Measurements from ENCODE around the gene HS3ST5. TPM values are rescaled to one million over a fixed set of nuclear protein-coding genes. Genes with fewer than 3 reads are reported as not detected.
"Not testable (repeated sequence)": the region's sequence is repeated elsewhere in the genome, so short reads cannot be mapped to it uniquely, and the experiment has no call there.

Gene HS3ST5
- total RNA-seq, 1 experiment from 2014 or later, result not detected

DNA sequence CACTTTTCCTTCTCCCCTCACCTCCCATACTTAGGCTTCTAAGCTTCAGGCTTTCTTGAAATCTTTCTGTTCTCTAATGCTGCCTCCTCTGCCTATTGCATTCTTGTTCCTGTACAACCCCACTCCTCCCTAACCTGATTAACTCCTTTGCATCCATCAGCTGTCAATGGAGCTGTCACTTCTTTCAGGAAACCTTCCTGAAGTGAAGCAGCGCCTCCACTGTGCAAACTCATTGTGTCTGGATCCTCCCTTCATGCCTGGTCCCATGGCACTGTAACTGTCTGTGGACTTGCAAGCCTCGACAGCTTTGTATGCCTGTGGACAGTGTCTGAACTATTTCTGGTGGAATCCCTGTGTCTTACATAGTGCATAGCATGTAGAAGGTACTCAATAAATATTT lies 185.0 kb downstream of the HS3ST5 start:
- DNase-seq (ENCODE audit: low spot score), result no peak

DNA sequence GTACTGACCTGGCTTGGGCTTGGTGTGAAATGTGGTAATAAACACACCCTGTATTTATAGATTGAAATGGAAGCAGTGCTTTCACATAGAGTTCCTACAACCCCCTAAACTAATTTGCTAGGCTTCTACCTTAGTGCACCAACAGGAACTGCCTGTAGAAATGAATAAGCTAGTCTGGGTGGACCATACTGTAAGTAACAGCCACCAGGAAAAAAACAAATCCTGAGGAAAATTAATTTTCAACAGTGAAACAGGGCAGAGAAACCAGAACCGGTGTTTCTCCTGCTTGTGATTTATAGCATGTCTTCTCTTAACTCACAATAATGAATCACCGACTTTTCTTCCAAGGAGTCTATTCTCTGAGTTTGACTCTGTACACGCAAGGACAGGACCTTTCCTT lies 187.1 kb downstream of the HS3ST5 start:
- DNase-seq (ENCODE audit: low spot score), result no peak

DNA sequence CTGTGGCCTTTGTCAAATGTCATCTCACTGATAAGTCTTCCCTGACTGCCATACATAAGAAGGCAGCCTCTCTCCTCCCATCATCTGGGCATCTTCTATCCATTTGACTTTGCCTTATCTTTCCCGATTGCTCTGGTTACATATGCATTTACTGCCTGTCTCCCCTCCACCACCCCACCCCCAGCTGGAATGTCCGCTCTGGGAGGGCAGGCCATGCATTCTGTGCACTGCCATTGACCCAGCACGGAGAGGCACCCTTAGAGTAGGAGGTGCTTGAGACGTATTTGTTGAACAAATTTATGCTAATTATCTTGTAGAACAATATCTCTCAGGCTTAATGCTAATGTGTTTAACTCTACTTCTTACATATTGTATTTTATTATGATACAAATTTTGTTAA lies 188.0 kb downstream of the HS3ST5 start:
- no peak for DNase-seq (ENCODE audit: low spot score)

DNA sequence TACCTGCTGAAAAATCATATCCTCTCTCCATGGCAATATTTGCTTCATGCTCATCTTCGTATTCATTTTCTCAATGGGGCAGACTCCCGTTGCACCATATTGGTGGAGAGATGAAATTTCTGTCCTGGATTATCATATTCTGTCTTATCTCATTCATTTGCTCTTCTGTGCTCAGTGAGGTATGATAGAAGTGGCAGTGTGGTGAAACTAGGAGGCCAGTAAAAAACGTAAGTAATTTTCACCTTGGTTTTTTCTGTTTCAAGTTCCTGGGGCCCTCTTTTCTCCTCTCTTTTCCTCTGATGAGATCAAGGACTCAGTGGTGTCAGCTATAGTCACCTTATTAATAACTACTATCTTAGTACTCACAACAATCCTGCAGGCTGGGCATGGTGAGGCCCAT lies 189.4 kb downstream of the HS3ST5 start:
- no peak for DNase-seq (ENCODE audit: low spot score)

GRCh38 chr6:114151064-114151690 lies 191.6 kb downstream of the HS3ST5 start:
- DNase-seq (ENCODE audit: low spot score), result no peak

DNA sequence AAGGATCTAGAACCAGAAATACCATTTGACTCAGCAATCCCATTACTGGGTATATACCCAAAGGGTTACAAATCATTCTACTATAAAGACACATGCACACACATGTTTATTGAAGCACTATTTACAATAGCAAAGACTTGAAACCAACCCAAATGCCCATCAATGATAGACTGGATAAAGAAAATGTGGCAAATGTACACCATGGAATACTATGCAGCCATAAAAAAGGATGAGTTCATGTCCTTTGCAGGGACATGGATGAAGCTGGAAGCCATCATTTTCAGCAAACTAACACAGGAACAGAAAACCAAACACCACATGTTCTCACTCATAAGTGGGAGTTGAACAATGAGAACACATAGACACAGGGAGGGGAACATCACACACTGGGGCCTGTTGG lies 193.6 kb downstream of the HS3ST5 start:
- not testable (repeated sequence) for DNase-seq (ENCODE audit: low spot score)

DNA sequence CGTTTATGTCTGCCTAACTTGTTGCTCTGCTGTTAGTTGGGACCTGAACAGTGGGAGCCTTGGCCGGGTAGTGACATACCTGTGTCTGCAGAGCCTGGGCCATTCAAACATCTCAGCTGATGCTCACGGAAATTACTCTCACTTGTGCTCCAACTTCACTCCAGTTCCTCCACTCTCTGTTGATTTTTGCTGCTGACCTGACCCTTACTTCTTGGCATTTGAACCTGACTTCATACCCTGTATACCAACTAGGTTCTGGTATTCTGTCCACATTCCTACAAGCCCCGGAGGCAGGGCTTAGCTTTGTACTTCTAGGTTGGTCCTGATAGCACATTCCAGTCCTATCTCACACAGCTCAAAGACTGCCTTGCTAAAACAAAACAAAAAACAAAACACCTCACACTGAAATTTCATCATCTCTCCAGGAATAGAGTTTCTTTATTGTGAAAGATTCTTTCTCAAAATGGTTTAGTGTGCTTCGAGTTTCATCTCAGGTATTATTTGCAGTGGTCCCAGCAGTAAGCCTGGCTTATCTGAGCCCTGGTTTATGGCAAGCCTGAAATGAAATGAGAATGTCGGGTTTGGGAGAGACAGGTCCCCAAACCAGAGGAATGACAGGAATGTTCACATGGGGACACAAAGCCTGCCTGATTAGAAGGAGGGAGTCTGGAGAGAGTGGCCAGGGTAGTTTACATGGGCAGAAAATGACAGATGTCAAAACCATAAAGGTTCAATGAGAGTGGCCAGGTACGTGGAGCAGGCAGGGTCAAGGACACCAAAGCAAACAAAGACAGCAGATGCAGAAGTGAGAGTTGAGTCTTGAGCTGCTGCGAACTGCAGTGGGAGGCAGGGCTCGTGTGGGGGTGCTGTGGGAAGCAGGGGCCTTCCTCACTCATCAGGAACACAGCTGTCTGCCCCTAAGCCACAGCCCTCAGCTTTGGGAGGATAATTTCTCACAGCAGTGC lies 197.7 kb downstream of the HS3ST5 start:
- no peak for DNase-seq (ENCODE audit: low spot score)

GRCh38 chr6:114142258-114142657 lies 200.6 kb downstream of the HS3ST5 start:
- DNase-seq (ENCODE audit: low spot score), result no peak

DNA sequence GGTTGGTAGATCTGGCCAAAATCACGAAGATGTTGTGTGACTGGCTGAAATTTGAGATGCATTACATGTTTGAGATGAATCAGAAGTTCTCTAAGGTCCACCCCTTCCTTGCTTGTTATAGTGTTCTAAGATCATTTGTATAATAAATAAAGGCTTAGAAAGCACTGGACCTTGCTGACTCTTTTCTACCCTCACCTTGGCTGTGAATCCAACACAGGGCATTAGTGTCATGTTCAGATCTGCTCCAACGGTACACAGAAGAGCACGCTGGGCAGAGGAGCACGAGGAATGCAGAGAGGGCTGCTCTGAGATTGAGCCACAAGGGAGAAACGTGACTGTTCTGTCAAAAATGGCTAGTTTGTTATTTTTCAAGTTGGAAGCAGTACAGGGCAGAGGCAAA lies 202.4 kb downstream of the HS3ST5 start:
- no peak for DNase-seq (ENCODE audit: low spot score)

GRCh38 chr6:114138577-114139248 lies 204.1 kb downstream of the HS3ST5 start:
- no peak for DNase-seq (ENCODE audit: low spot score)

DNA sequence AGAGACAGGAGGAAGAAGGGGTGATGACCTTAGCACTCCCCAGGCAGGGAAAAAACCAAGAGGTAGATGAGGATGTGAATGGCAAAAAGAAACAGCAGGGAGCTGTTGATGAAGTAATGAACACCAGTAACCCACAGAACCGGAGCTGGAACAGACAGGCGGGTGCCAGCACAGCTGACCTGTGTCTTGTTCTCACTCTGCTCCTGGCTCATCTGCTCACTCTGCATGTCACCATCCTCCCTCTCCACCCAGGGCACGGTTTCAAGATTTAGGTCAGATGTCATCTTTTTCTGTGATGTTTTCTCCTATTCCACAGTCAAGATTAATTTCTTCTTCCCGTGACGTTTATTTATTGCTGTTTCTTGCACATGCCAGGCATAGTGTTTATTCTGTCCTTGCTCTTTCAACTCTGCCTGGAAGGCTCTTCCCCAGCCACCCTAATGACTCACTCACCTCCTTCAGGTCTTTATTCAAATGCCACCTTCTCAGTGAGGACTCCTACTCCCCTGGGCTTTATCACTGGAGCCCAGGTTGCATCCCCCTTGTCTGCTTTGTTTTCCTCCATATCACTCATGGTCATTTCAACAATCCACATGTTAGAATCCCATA lies 207.4 kb downstream of the HS3ST5 start:
- DNase-seq (ENCODE audit: low spot score), result no peak

DNA sequence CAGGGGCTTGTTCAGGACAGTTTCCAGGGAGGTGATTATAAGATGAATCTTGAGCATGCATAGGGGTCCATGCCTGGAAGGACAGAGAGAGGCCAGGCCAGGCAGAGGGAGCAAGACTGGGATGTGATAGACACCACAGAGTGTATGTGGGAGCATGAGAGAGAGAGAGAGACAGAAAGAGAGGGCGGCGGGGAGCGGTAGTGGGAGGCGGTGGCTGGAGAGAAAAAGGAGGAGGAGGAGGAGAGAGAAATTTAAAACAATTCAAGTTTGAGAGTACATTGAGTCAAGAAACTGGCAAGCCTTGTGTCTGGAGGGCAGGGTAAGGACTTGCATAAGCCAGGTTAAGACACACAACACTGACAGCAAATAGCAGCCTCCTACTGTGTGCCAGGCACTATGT lies 209.0 kb downstream of the HS3ST5 start:
- no peak for DNase-seq (ENCODE audit: low spot score)

DNA sequence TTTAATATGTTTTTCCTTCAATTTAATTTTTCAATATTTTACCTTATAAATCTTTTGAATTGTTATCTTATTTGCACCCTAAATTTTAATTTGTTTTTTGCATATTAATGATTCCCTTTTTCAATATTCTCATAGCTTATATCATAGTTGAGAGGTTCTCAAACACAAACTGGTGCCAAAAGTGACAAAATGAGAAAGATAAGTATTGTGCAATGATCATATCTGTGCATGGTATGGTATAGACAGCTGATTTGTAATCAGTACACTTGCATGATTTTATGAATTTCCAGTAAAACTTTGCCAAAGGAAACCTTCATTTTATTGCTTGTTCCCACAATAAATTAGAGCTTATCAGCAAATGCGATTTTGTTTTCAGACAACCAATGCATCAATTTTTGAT lies 210.9 kb downstream of the HS3ST5 start:
- no peak for DNase-seq (ENCODE audit: low spot score)

DNA sequence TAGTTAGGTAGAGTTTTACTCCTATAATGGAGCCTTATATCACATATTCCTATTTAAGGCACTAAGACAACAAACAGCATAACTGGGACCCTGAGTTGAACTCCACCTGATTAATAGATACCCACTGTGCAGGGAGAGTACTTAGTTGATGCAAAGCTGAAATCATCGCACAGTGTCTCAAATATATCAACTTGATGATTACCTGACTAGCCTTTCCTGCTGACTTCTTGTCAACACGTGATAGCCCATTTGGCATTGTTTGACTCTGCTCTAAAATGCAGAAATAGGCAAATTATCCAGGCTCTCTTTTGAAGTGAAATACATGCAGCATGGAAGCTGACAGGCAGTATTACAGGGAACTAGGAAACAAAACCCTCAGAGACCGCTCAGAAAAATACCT lies 217.2 kb downstream of the HS3ST5 start:
- DNase-seq (ENCODE audit: low spot score), result no peak

- DNase-seq (ENCODE audit: low spot score), result peak; percentile 10
Measured at GRCh38 chr6:114121913-114122662, 220.7 kb downstream of the HS3ST5 start.

DNA sequence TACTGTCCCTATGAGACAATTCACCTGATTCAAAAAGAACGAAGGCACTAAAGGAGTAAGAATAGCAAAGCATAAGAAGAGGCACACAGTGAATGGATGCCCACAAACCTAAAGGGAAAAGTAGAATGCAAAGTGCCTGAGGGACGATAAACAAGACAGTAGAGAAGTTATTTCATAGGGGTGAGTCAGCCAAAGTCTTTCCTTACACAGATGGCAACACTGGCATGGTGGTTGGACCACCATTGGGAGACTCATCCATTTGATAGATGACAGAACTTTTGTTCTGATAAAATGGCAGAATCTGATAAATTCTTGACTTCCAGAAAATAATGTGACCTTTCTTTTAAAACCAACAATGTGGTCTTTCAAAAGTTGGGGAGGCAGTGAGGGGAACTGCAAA lies 223.8 kb downstream of the HS3ST5 start:
- DNase-seq (ENCODE audit: low spot score), result no peak

DNA sequence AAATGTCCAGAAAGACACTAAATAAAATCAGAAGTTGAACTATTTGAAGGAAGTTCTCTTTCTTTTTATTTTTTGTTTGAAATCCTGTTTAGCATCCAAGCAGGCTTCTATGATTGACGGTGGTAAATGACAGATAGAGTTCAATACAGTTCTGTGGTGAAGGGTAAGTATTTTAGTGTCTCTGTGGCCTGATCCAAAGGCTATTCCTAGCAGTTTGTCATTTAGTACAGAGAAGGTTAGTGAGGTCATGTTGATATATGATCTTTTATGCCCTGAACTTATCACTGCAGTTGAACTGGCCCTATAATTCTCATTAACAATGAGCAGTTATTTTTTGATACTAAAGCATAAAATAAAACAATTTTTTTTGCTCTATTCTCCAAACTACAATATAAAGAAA lies 227.2 kb downstream of the HS3ST5 start:
- DNase-seq (ENCODE audit: low spot score), result no peak

DNA sequence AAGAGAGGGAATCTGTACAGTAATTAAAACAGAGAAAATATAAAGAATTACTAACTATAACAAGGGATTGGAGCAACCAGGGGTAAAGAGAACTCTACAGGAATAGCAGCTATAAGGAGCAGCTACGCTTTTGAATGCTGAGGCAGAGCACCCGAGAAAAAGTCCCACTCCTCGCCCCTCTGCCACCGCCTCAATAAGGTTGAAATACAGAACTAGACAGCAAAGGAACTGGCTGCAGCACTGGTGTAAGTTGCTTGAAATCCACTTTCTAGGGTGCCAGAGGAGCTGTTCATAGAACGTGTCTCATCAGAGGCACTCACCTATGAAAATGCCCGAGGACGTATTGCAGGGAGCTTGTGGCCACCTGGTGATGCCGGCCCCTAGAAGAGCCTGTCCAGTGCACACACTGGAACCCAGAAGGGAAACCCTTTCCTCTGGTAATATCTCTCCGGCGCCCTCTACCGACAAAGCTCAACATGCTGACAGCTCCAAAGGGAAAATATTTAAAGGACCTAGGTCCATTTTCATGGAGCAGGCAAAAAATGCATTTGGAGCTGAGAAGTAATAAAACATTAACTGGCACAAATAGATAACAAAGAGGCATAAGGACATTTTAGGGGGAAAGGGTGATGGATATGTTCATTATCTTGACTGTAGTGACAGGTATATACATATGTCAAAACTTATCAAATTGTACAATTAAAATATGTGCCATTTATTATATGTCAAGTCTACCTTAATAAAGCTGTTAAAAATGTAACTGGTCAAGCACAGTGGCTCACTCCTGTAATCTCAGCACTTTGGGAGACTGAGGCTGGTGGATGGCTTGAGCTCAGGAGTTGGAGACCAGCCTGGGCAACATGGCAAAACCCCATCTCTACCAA lies 234.5 kb downstream of the HS3ST5 start:
- DNase-seq (ENCODE audit: low spot score), result peak; percentile 66

GRCh38 chr6:114106020-114106419 lies 236.8 kb downstream of the HS3ST5 start:
- no peak for DNase-seq (ENCODE audit: low spot score)

DNA sequence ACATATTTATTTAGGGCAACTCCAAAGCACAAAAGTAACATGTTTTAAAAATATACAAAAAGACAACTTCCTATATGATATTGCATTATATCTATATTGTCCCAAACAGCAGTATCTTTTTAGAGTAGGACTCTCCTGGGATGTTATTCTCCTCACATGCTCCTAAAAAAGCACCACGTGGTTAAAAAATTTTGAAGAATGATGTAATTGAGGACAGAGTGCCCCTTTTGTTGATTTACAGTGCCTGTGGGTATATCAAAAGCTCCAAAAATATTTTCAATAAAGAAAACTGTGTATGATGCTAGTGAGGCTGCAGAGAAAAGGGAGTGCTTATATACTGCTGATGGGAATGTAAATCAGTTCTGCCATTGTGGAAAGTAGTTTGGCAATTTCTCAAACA lies 241.6 kb downstream of the HS3ST5 start:
- DNase-seq (ENCODE audit: low spot score), result no peak
